ENCODE results near the gene NUP160.

Gene NUP160, protein sequence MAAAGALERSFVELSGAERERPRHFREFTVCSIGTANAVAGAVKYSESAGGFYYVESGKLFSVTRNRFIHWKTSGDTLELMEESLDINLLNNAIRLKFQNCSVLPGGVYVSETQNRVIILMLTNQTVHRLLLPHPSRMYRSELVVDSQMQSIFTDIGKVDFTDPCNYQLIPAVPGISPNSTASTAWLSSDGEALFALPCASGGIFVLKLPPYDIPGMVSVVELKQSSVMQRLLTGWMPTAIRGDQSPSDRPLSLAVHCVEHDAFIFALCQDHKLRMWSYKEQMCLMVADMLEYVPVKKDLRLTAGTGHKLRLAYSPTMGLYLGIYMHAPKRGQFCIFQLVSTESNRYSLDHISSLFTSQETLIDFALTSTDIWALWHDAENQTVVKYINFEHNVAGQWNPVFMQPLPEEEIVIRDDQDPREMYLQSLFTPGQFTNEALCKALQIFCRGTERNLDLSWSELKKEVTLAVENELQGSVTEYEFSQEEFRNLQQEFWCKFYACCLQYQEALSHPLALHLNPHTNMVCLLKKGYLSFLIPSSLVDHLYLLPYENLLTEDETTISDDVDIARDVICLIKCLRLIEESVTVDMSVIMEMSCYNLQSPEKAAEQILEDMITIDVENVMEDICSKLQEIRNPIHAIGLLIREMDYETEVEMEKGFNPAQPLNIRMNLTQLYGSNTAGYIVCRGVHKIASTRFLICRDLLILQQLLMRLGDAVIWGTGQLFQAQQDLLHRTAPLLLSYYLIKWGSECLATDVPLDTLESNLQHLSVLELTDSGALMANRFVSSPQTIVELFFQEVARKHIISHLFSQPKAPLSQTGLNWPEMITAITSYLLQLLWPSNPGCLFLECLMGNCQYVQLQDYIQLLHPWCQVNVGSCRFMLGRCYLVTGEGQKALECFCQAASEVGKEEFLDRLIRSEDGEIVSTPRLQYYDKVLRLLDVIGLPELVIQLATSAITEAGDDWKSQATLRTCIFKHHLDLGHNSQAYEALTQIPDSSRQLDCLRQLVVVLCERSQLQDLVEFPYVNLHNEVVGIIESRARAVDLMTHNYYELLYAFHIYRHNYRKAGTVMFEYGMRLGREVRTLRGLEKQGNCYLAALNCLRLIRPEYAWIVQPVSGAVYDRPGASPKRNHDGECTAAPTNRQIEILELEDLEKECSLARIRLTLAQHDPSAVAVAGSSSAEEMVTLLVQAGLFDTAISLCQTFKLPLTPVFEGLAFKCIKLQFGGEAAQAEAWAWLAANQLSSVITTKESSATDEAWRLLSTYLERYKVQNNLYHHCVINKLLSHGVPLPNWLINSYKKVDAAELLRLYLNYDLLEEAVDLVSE (N-terminal part only)

GRCh38 chr11:47847892-47848699 lies at the start of gene NUP160:
Gene NUP160 (minus strand): TSS chr11:47848350. CDS start chr11:47848318, 32 bp downstream.
- TF ChIP-seq, protein P1, sequence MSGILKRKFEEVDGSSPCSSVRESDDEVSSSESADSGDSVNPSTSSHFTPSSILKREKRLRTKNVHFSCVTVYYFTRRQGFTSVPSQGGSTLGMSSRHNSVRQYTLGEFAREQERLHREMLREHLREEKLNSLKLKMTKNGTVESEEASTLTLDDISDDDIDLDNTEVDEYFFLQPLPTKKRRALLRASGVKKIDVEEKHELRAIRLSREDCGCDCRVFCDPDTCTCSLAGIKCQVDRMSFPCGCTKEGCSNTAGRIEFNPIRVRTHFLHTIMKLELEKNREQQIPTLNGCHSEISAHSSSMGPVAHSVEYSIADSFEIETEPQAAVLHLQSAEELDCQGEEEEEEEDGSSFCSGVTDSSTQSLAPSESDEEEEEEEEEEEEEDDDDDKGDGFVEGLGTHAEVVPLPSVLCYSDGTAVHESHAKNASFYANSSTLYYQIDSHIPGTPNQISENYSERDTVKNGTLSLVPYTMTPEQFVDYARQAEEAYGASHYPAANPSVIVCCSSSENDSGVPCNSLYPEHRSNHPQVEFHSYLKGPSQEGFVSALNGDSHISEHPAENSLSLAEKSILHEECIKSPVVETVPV (CRISPR knock-in tag; IDR thresholded peaks at IDR 0.05), result no peak
- TF ChIP-seq, protein P2, sequence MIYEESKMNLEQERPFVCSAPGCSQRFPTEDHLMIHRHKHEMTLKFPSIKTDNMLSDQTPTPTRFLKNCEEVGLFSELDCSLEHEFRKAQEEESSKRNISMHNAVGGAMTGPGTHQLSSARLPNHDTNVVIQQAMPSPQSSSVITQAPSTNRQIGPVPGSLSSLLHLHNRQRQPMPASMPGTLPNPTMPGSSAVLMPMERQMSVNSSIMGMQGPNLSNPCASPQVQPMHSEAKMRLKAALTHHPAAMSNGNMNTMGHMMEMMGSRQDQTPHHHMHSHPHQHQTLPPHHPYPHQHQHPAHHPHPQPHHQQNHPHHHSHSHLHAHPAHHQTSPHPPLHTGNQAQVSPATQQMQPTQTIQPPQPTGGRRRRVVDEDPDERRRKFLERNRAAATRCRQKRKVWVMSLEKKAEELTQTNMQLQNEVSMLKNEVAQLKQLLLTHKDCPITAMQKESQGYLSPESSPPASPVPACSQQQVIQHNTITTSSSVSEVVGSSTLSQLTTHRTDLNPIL (CRISPR knock-in tag; IDR thresholded peaks at IDR 0.05; ENCODE audit: low read depth), result no peak
- TF ChIP-seq ZNF8 (CRISPR knock-in tag; IDR thresholded peaks at IDR 0.05), result no peak
- TF ChIP-seq ESRRG (CRISPR knock-in tag; IDR thresholded peaks at IDR 0.05), result no peak
- TF ChIP-seq, protein P3, sequence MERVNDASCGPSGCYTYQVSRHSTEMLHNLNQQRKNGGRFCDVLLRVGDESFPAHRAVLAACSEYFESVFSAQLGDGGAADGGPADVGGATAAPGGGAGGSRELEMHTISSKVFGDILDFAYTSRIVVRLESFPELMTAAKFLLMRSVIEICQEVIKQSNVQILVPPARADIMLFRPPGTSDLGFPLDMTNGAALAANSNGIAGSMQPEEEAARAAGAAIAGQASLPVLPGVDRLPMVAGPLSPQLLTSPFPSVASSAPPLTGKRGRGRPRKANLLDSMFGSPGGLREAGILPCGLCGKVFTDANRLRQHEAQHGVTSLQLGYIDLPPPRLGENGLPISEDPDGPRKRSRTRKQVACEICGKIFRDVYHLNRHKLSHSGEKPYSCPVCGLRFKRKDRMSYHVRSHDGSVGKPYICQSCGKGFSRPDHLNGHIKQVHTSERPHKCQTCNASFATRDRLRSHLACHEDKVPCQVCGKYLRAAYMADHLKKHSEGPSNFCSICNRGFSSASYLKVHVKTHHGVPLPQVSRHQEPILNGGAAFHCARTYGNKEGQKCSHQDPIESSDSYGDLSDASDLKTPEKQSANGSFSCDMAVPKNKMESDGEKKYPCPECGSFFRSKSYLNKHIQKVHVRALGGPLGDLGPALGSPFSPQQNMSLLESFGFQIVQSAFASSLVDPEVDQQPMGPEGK (CRISPR knock-in tag; IDR thresholded peaks at IDR 0.05; ENCODE audit: borderline replicate concordance), result no peak
- TF ChIP-seq ZNF70 (CRISPR knock-in tag; IDR thresholded peaks at IDR 0.05), result no peak
- no peak for TF ChIP-seq GLIS3 (CRISPR knock-in tag; IDR thresholded peaks at IDR 0.05)
- no peak for TF ChIP-seq PPARA (CRISPR knock-in tag; IDR thresholded peaks at IDR 0.05; ENCODE audit: borderline replicate concordance)
- no peak for TF ChIP-seq ZFP30 (CRISPR knock-in tag; IDR thresholded peaks at IDR 0.05)
- TF ChIP-seq POU6F1 (CRISPR knock-in tag; IDR thresholded peaks at IDR 0.05; ENCODE audit: borderline replicate concordance, low read depth), result no peak
- TF ChIP-seq ARNTL (CRISPR knock-in tag; IDR thresholded peaks at IDR 0.05; ENCODE audit: borderline replicate concordance, low read depth), result no peak
- no peak for TF ChIP-seq SNAI2 (CRISPR knock-in tag; IDR thresholded peaks at IDR 0.05)
- TF ChIP-seq ISL1 (CRISPR knock-in tag; IDR thresholded peaks at IDR 0.05), result no peak
- TF ChIP-seq ZNF565 (CRISPR knock-in tag; conservative IDR thresholded peaks at IDR 0.05; ENCODE audit: low read depth), result no peak
- TF ChIP-seq, protein P4, sequence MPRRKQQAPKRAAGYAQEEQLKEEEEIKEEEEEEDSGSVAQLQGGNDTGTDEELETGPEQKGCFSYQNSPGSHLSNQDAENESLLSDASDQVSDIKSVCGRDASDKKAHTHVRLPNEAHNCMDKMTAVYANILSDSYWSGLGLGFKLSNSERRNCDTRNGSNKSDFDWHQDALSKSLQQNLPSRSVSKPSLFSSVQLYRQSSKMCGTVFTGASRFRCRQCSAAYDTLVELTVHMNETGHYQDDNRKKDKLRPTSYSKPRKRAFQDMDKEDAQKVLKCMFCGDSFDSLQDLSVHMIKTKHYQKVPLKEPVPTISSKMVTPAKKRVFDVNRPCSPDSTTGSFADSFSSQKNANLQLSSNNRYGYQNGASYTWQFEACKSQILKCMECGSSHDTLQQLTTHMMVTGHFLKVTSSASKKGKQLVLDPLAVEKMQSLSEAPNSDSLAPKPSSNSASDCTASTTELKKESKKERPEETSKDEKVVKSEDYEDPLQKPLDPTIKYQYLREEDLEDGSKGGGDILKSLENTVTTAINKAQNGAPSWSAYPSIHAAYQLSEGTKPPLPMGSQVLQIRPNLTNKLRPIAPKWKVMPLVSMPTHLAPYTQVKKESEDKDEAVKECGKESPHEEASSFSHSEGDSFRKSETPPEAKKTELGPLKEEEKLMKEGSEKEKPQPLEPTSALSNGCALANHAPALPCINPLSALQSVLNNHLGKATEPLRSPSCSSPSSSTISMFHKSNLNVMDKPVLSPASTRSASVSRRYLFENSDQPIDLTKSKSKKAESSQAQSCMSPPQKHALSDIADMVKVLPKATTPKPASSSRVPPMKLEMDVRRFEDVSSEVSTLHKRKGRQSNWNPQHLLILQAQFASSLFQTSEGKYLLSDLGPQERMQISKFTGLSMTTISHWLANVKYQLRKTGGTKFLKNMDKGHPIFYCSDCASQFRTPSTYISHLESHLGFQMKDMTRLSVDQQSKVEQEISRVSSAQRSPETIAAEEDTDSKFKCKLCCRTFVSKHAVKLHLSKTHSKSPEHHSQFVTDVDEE (CRISPR knock-in tag; IDR thresholded peaks at IDR 0.05), result no peak
- TF ChIP-seq ZFP3 (CRISPR knock-in tag; IDR thresholded peaks at IDR 0.05), result no peak
- no peak for TF ChIP-seq TCF4 (CRISPR knock-in tag; IDR thresholded peaks at IDR 0.05; ENCODE audit: borderline replicate concordance)
- TF ChIP-seq BACH2 (CRISPR knock-in tag; IDR thresholded peaks at IDR 0.05; ENCODE audit: borderline replicate concordance), result no peak

More at GRCh38 chr11:47847892-47848699, at the start of gene NUP160:
- peak; percentile 93 for ATAC-seq
